SU-DHL-6 (cell line): ENCODE results near the gene STMN1.

Source experiments
- CTCF ChIP-seq: fragments of 200-600 bp; sonication (generic); IDR thresholded peaks from one replicate; pipeline ENCODE4 v1.5.1; 2017; ENCODE audit warnings: antibody characterized with exemption, mild to moderate bottlenecking, low read length, moderate library complexity; ENCODE audit not compliant: insufficient read depth, poor library complexity, severe bottlenecking
- EZH2phosphoT487 ChIP-seq: fragments of 200-600 bp; sonication (generic), shearing (Covaris generic); conservative IDR thresholded peaks from 2 replicates; pipeline ENCODE4 v1.6.1; 2018; ENCODE audit warnings: mild to moderate bottlenecking, antibody characterized with exemption, low read length, moderate library complexity, mixed read lengths

DNA sequence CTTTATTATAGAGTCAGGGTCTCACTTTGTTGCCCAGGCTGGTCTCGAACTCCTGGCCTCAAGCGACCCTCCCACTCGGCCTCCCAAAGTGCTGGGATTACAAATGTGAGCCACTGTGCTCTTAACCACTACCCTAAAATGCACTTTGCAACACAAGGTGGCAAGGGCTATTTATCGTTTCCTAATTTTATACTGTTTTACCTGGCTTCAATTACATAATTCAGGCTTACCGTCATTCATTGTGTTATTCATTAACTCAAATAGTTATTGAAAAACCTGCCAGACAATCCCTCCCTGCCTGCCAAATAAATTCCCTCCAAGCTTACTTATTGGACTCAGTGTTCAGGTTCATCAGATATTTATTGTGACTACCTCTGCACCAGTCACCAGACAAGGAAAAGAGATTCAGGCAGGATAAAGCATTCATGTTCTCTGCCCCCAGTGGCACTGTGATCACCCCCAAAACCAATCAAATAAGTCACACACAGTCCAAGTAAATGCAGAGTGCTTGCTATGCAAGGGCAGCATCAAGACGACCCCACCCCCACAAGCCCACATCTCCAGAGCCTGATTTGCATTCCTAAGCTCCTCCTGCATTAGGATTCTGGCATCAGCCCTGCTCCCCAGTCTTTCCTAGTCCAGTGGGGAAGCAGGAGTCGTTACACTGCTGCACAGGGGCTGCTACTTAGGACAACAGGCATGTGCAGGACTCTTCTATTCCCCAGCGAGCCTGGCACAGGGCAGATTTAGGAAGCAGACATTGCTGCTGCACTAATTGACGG is 38.8 kb downstream of the STMN1 start:
- TF ChIP-seq CTCF (no peak), EZH2phosphoT487 (no peak)
